LHCN-M2 (cell line): ENCODE results near the gene PANK4. TPM values are rescaled to one million over a fixed set of nuclear protein-coding genes. Genes with fewer than 3 reads are reported as not detected.
A peak's percentile ranks its signal among the peaks of the same experiment; 100 is the strongest.

Source experiments
- DNase-seq: peaks from one replicate; pipeline ENCODE4 v3.0.0-alpha.2; 2012; ENCODE audit warnings: low read depth
- total RNA-seq: library from RNA; depleted of rRNA; stranded (reverse); fragments of >200 nt; gene quantifications from 2 replicates; pipeline ENCODE4 v1.2.3, GENCODE V29; 2014

PANK4 gene
- total RNA-seq, 1 experiment from 2014 or later = 30.0 TPM

DNA sequence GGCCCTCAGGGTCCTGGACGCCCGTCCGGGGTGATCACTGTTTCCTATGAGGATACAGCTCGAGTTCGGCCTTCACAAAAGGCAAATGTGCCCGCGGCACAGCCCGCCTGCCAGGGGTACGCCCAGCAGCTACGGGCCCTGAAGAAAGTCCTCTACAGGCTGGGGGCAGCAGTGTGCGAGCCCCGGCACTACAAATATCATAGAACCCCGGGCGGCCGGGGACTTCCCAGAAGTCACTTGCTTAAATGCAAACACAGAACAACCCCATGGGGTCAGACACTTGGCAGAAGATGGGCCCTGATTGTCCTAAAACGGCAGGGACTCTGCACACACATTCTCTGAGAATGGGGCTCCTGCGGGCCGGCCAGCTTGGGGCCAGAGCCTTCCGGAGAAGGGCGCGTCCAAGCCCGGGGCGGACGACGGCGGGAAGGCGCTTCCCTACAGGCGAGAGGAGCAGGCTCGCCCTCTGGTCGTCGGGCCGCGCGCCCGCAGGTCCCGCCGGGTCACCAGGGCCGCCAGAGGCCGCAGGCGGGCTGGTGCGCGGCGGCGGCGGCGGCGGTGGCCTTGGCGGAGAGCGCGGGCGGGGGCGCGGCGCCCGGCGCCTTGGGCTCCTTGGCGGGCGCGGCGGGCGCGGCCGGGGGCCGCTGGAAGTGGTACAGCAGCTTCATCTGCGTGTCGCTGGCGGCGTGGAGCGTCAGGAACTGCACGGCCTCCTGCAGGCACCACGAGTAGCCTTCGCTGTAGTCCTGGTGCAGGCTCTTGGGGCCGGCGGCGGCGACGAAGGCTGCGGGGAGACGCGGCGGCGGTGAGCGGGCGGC, 2.8 kb upstream of the PANK4 start:
- DNase-seq = no peak

DNA sequence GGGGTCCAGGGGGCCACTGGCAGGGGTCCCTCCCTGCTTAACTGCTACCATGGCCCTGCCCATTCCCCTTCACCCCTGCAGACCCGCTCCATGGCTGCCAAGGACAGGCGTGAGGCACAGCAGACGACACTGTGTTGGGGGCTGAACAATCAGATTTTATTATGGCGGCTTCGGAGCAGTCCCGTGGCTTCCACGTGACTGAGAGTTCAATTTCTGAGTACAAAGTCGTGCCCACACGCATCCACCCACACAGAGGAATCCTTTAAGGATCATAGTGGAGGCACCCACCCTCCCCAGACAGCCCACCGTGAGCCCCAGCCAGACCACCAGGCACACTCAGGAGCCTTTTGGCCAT, 2.2 kb upstream of the PANK4 start:
- no peak for DNase-seq

DNA sequence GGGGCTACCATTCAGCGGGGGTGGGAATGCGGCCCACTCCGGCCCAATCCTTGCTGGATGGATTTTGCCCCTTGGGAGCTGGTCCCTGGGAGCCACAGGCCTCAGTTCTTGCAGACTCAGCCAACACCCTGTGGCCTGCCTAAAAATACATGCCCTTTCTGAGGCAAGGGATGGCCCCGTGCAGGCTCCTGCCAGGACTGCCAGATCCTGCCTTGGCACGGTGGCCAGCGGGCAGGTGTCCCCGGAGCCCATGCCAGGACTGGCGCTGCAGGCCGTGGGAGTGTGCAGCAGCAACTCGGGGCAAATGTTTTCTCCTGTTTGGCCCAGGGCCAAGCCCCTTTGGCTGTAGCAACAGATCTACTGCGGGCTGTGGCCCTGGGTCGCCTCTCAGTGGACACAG, 1.6 kb upstream of the PANK4 start:
- DNase-seq = no peak

DNA sequence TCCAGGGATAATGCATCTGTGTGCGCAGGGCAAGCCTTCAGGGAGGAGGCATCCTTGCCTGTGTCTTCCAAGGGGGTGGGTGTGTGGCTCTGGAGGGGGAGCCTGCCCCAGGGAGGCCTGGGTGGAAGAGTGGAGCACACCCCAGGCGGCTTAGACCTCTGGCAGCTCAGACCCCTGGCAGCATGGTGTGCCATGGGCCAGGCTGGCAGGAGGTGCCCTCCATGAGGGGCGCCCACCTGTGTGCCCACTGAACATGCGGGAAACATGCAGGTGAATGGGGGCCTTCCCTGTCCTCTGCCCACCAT, 1.1 kb upstream of the PANK4 start:
- no peak for DNase-seq

DNA sequence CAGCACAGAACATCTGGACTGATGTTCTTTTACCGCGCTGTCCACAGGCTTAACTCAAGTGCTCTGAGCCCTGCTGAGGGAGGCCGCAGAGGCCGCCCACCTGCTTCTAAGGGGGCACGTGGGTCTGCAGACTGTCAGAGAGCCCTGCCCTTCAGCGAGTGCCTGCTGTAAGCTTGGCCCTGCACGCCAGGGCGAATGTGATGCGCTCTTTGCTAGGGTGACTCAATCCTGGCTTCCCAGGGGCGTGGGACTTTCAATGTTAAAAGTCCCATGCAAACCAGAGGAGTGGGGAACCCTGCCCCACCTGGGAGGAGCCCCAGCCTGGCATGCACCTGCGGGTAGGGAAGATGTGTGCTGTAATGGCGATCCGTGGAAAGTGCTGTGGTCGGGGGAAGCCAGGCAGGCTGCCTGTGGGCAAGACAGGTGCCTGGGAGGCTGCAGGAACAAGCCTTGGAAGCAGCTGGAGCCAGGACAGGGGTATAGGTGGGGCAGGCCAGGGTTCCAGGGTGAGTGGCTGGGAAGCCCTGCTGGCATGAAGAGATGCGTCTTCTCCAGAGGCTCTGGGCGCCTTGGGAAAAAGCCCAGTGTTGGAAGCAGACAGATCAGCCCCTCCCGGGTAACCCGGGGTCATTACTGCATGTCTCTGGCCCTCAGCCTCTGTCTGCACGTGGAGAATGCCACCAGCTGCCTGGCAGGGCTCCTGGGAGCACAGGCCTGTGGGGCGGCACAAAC, 594 bp upstream of the PANK4 start:
- DNase-seq = peak; percentile 52

DNA sequence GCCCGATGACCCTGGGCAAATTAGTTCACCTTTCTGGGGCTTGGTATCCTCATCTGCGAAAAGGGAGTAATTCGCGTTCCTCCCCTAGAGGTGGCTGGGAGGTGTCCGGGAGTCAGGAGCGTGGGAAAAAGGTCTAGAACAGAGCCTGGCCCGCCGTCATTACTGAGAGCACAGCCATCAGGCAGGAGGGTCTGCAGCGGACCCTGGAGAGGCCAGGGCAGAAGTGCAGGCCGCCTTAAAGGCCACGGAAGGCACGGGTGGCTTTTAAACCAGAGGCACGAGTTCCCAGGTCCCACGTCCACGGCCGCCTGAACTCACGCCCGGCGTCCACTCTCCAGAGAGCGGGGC, 850 bp downstream of the PANK4 start:
- no peak for DNase-seq

DNA sequence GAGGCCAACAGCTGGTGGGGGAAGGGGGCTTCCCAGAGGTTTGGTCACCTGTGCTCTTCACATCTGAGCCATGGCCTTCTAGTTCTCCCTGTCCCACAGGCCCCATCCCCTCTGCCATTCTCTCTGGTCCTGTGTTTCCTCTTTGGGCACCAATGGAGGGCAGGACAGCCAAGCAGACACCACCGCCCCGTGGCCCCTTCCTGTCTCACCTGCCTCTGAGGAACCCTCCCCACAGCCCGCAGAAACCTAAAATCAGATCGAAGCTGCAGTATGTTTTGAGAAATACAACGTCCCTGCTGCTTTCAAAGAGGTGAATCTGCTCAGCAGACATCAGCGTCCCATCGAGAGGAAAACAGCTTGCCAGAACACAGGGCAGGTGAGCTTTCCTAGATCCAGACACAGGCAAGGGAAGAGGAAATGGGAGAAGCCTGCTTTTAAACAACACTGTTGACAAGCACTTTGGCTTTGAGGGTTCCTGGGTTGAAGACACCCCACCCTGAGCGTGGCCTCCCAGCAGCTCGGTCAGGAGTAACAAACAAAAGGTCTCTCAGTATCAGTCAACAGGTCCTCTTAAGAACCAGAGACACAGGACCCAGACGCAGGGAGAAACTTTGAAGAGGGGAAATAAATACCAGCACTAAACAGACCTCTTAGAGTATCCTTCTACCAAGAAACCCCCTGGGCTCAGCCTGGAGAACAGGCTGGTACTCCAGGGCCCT, 2.3 kb downstream of the PANK4 start:
- no peak for DNase-seq

DNA sequence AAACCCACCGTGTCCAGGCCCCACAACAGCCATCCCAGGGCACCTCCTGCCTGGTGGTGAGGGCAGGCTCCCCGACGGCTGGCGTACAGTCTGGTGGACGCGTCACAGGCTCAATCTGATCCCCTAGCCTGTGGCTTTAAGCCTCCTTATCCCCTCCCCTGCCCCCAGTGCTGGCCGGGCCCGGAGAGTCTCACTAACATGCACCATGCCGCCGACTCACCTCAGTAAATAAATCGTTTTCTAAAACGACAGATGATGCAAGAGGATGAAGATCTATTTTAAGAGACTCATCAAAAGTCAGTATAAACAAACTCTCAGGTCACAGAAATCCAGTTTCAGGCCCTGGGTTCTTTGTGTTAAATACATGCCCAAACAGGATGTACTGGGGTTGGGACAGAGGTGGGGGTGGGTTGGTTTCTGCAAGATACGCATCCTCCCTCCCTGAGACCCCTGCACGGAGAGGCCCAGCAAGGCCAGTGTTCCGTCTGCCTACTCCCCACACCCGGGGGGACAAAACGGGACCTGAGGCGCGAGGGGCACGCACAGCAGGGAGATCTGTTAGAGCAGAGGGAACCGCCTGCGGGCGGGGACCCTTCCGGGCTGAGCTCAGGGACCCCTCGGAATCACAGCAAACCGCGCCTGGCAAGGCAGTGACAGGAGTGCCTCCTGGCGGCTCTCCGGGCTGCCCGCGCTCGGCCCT, 3.1 kb downstream of the PANK4 start:
- DNase-seq = no peak

DNA sequence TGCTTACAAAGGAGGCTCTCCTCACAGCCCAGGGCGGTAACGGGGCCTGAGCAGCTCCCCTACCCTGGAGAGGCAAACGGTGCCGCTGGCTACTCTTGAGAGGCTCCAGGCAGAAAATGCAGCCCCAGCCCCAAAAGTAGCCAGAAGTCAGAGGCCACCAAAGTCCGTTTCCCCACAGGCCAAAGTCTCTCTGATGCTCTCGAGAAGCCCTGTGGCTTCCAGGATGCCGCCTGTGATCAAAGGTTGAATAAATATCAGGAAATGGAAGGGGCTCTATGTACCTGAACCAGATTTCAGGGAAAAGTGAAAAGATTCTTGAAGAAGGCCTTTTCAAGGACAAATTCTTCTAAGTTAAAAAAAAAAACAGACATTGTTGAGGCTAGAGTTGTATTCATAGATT, 4.2 kb downstream of the PANK4 start:
- DNase-seq = no peak

DNA sequence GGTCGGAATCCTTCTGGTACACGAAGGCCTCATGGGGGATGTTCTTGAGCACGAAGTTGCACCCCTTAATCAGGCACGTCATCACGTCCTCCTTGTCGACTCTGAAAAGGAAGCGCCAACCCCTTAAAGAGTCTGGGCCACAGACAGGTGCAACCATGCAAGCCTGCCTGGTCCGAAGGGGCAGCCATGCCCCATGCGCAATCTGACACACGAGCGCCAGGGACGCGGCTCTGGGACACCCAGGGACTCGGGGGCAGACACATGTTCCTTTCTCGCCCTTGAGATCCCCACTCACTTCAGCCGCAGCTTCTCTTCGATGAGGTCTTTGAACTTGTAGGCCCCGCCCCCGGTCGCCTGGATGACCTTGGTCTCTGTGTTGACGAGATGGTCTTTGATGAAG, 5.6 kb downstream of the PANK4 start:
- no peak for DNase-seq

DNA sequence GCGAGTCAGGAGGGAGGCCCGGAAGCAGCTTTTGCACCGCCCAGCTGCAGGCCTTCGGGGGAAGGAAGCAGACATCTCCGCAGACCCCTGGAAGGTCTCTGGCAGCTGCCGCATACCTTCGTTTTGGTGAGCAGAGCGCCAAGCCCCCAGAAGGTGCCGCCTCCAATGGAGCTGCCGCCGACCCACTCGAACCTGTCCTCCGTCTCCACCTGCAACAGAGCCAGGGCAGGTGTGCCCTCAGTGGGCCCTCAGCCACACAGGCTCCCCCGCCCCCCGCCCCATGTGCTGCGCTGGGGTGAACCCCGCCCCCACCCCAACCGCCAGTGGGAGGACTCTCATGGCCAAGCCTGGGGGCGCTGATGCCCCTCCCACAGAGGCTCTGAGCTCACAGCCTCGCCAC, 6.2 kb downstream of the PANK4 start:
- no peak for DNase-seq

DNA sequence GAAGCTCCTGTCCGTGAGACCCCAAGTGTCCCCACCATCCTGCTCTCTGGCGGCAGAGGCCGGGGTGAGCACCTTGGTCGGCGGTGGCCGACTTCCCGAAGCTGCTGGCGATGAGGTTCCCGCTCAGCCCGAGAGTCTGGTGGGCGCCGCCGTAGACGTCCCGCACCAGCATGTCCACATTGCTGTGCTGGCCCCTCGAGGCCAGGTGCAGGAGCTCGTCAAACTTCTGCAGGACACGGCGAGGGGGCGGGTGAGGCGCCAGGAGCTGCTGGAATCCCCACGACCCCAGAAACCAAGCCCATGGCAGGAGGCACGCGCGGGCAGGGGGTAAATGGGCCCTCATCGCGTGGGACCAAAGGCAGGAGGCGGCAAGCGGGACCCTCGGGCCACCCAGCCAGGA, 6.7 kb downstream of the PANK4 start:
- no peak for DNase-seq

DNA sequence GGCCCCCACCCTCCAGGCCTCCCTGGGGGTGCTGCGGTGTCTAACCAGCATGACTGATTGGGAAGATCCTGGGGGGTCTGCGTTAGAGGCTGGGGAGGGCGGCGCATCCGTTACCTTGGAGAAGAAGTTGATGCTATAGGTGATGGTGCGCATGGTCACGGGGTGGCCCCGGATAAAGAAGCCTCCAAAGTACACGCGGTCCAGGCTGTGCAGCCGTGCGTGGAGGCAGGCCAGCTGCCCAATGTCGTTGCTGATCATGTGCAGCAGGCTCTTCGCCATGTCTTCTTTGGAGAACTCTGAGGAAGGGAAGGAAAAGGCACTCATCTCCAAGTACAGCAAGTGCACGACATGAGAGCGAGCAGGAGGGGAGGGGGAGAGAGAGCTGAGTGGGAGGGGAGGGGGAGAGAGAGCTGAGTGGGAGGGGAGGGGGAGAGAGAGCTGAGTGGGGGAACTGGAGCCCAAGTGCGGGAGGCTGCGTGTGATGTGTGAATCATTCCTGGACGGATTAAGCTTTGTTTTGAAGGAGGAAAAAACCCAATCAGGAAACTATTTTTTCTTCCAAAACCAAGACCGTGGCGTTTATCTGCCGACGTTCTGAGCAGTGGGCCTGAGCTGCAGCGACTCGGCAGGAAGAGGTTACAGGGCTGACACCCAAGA, 7.2 kb downstream of the PANK4 start:
- DNase-seq = no peak

DNA sequence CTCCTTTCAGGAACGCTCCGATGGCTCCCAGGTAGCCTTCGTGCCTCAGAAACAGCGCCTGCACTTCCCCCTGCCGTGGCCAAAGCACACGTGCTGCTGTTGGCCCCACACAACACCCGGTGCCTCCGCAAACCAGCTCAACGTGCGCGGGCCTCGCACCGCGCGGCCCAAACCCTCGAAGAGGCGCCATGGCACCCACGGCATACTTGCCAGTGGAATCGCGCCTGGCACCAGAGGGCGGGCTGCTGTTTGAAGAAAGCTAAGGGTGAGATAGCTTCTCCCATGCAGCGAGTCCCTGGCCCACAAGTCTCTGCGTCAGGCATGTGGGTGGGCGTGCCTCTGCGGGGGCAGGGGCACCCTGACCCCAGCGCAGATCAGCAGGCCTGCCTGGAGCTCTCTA, 7.9 kb downstream of the PANK4 start:
- no peak for DNase-seq

DNA sequence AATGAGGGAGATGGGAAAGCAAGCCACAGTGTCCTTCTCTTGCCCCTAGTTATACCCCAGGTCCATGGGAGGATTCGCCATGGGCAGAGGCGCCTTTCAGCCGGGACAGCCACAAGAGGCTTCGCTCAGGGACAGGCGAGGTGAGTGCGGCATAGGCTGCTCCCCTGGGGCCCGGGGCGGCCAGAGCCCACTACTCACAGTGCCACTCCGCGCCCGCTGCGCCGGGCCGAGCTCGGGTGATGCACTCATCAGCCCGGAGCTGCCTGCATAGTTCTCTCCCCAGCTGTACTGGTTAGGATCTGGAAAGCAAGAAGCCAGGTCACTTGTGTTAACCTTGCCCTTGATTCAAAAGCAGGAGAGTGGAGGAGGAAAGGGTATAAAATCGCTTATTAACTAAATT, 8.4 kb downstream of the PANK4 start:
- DNase-seq = no peak

DNA sequence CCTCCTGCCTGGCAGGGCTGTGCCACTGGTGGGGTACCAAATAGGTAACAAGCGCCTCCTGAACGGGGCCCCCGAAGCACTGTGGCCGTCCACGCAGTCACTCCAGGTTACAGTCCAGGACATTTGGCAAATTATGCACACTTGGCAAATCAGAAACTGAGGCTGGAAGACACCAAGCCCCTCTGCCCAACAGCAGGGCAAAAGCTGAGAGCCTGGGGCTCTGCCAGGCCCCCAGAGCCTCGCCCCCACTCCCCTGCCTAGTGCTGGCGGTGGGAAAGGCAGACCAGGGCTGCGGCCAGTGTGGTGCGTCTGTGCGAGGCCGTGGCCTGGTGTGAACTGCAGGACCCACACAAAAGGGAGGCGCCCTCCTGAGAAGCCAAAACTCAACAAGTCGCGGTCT, 9.4 kb downstream of the PANK4 start:
- no peak for DNase-seq

DNA sequence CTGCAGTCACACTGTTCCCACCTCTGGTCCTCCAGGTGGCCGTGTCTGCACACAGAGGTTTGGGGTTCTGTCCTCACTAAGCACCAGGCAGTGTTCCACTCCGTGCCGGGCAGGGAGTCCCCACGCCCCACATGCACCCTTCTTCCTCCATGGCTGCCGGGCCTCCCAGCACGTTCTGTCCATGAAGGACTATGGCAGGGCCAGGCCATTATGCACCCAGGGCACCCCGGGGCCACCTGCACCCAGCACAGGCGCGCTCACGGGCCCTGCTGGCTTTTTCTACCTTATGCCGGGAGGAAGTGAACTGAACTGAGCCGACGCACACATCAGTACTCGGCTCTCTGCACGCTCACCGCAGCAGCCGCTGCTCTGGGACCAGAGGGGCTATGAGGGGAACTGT, 10.3 kb downstream of the PANK4 start:
- DNase-seq = no peak

DNA sequence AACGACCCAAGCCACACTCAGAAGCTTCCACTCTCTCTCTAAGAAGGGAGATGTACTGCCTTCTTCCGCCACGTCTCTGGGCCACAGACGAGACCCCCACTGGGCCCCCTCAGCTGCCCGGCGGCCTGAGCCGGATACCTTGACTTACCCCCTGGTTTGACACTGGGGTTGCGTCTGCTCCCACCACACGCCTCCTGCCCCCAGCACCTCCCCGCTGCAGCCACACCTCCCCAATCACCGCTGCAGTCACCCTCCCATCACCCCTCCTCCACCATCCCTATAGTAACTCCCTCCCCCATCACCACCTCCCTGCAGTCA, 10.7 kb downstream of the PANK4 start:
- DNase-seq = no peak

DNA sequence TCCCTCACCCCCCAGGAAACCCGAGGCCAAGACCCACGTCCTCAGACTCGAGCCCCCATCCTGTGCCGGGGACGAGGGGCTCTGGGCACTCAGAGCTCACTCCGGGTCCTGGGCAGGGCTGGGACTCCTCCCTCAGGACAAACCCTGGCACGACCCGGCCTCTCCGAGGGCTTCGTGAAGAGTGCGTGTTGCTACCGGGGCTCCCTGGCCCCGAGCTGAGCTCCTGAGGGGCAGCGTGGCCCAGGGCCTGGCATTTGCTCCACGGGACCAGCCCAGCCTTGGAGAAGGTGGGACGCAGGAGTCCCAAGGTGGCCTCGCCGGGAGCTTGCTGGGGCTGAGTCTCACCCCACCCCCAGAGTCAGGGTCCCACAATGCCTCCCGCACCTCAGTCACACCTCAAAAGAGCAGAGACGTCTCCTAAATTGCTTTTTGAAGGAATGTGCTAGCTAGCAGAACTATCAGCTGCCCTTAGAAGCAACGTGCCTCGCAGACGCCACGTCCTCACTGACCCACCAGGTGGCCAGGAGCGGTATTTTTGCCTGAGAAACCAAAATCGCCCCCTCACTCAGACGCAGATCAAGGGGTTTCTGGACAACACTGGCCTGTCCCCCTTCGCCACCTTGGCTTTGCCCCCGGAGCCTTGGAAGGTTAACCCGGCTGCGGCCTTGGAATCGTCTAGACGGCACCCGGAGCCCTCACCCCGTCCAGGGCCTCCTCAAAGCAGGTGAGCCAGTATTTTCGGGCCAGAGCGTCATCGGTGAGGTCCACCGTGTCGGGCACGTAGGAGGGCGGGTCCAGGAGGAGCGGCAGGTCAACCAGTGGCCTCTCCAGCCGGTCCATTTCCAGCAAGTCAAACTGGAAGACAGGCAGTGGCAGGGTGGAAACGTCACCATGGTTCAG, 11.3 kb downstream of the PANK4 start:
- DNase-seq = no peak

DNA sequence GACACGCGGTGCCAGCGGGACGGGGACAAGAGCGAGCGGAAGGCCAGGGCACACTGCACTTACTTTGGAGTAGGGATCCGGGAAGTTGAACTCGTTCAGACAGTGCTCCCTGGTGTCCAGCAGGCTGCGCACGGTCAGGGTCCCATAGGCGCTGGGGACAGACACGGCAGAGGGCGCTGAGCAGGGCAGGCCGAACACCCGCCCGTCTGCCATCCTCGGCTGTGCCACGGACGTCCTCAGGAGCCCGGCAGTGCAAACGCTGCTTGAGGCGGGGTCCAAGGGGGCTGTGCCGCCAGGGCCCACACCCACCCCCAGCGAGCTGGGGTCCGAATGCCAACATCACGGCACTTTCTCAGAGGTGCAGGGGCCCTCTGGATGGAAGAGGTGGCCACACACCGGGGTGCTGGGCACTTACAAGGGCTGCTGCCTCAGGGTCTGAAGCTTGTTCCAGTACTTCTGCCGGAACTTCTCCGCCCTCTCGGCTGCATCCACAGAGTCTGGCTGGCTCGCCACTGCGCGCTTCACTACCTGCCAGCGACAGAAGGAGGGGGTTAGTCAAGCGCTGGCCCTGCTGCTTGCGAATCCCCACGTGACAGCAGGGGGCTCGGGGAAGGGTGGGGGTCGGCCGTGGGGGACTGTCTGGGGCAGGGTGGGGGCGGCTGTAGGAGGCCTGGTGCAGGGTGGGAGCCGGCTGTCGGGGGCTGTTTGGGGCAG, 12.3 kb downstream of the PANK4 start:
- no peak for DNase-seq
